ENCODE results near the gene BCL11A.

BCL11A gene

GRCh38 chr2:60512641-60513040, 40.8 kb downstream of the BCL11A start:
- no peaks in the 10 kb centered on the region for H3K36me3 ChIP-seq (replicated peaks in 1 of 2; ENCODE audit: control insufficient read depth in 2 of 2, insufficient read depth in 2 of 2, low read length in 2 of 2)
- no peak overlapping the region for H3K4me3 ChIP-seq (ENCODE audit: low read length in 2 of 2)
- H2BK12ac ChIP-seq (ENCODE audit: low read length) = no peak overlapping the region
- H2BK120ac ChIP-seq (ENCODE audit: low read depth, low read length) = no peak overlapping the region
- H3K9me3 ChIP-seq (replicated peaks in 1 of 2; ENCODE audit: control insufficient read depth in 2 of 2, insufficient read depth in 1 of 2, low read depth in 1 of 2, low read length in 2 of 2) = no peaks in the 10 kb centered on the region
- H2BK15ac ChIP-seq (ENCODE audit: low read length) = no peak overlapping the region
- H3K9ac ChIP-seq (ENCODE audit: low read depth, low read length, poor library complexity) = no peak overlapping the region
- no peak overlapping the region for H2AK5ac ChIP-seq (ENCODE audit: low read depth, low read length)
- WGBS, 2 donors (ENCODE audit: extremely low coverage in 2 of 2, insufficient read length in 2 of 2, insufficient replicate concordance in 1 of 2) = no CpG with 5 or more reads among the region's 6 CpGs
- no peak overlapping the region for H3K23ac ChIP-seq (ENCODE audit: low read depth, low read length, poor library complexity)
- H3K14ac ChIP-seq (ENCODE audit: low read length) = no peak overlapping the region
- H3K18ac ChIP-seq (ENCODE audit: low read length) = no peak overlapping the region
- H4K91ac ChIP-seq (ENCODE audit: low read depth, low read length, poor library complexity) = no peak overlapping the region
- no peak for DNase-seq (ENCODE audit: low spot score)
- H3K79me1 ChIP-seq (ENCODE audit: low read depth, low read length) = no peaks in the 10 kb centered on the region
- H3K27me3 ChIP-seq (ENCODE audit: control insufficient read depth in 3 of 3, insufficient read depth in 3 of 3, low read depth in 1 of 3, low read length in 3 of 3) = no peaks in the 10 kb centered on the region
- H4K8ac ChIP-seq (ENCODE audit: low read depth, low read length) = no peak overlapping the region
- no peak overlapping the region for H3K4me2 ChIP-seq (ENCODE audit: insufficient read depth, low read length, poor library complexity, severe bottlenecking)
- peaks cover 0 to 5% of the 10 kb centered on the region in 2 donors for H3K4me1 ChIP-seq (ENCODE audit: control insufficient read depth in 2 of 2, insufficient read depth in 1 of 2, low read depth in 1 of 2, low read length in 2 of 2)
- no peak overlapping the region for H3K27ac ChIP-seq (replicated peaks; ENCODE audit: low read length)
- H2BK5ac ChIP-seq (ENCODE audit: low read length) = no peak overlapping the region
- H2AFZ ChIP-seq (ENCODE audit: low read length) = no peak overlapping the region
- H3K4ac ChIP-seq (ENCODE audit: low read length) = no peak overlapping the region

GRCh38 chr2:60512062-60512622, 41.3 kb downstream of the BCL11A start:
- H2BK5ac ChIP-seq (ENCODE audit: low read length) = no peak overlapping the region
- H2BK12ac ChIP-seq (ENCODE audit: low read length) = no peak overlapping the region
- H3K27ac ChIP-seq (replicated peaks; ENCODE audit: low read length) = no peak overlapping the region
- no peak overlapping the region for H2BK15ac ChIP-seq (ENCODE audit: low read length)
- H3K23ac ChIP-seq (ENCODE audit: low read depth, low read length, poor library complexity) = no peak overlapping the region
- no peak overlapping the region for H2BK120ac ChIP-seq (ENCODE audit: low read depth, low read length)
- peaks cover 0 to 7% of the 10 kb centered on the region in 2 donors for H3K4me1 ChIP-seq (ENCODE audit: control insufficient read depth in 2 of 2, insufficient read depth in 1 of 2, low read depth in 1 of 2, low read length in 2 of 2)
- H3K4me3 ChIP-seq (ENCODE audit: low read length in 2 of 2) = no peak overlapping the region
- no CpG with 5 or more reads among the region's 4 CpGs for WGBS, 2 donors (ENCODE audit: extremely low coverage in 2 of 2, insufficient read length in 2 of 2, insufficient replicate concordance in 1 of 2)
- no peak overlapping the region for H3K4me2 ChIP-seq (ENCODE audit: insufficient read depth, low read length, poor library complexity, severe bottlenecking)
- no peaks in the 10 kb centered on the region for H3K9me3 ChIP-seq (replicated peaks in 1 of 2; ENCODE audit: control insufficient read depth in 2 of 2, insufficient read depth in 1 of 2, low read depth in 1 of 2, low read length in 2 of 2)
- no peak overlapping the region for H4K91ac ChIP-seq (ENCODE audit: low read depth, low read length, poor library complexity)
- no peaks in the 10 kb centered on the region for H3K79me1 ChIP-seq (ENCODE audit: low read depth, low read length)
- no peak for DNase-seq (ENCODE audit: low spot score)
- H4K8ac ChIP-seq (ENCODE audit: low read depth, low read length) = no peak overlapping the region
- H2AK5ac ChIP-seq (ENCODE audit: low read depth, low read length) = no peak overlapping the region
- no peaks in the 10 kb centered on the region for H3K36me3 ChIP-seq (replicated peaks in 1 of 2; ENCODE audit: control insufficient read depth in 2 of 2, insufficient read depth in 2 of 2, low read length in 2 of 2)
- H3K27me3 ChIP-seq (ENCODE audit: control insufficient read depth in 3 of 3, insufficient read depth in 3 of 3, low read depth in 1 of 3, low read length in 3 of 3) = no peaks in the 10 kb centered on the region
- no peak overlapping the region for H3K4ac ChIP-seq (ENCODE audit: low read length)
- H3K18ac ChIP-seq (ENCODE audit: low read length) = no peak overlapping the region
- H2AFZ ChIP-seq (ENCODE audit: low read length) = no peak overlapping the region
- H3K9ac ChIP-seq (ENCODE audit: low read depth, low read length, poor library complexity) = no peak overlapping the region
- no peak overlapping the region for H3K14ac ChIP-seq (ENCODE audit: low read length)

- no peak overlapping the region for H3K4ac ChIP-seq (ENCODE audit: low read length)
- H4K91ac ChIP-seq (ENCODE audit: low read depth, low read length, poor library complexity) = no peak overlapping the region
- DNase-seq (ENCODE audit: low spot score) = no peak
- no peak overlapping the region for H3K4me2 ChIP-seq (ENCODE audit: insufficient read depth, low read length, poor library complexity, severe bottlenecking)
- H3K36me3 ChIP-seq (replicated peaks in 1 of 2; ENCODE audit: control insufficient read depth in 2 of 2, insufficient read depth in 2 of 2, low read length in 2 of 2) = no peaks in the 10 kb centered on the region
- H3K27ac ChIP-seq (replicated peaks; ENCODE audit: low read length) = no peak overlapping the region
- H3K4me1 ChIP-seq (ENCODE audit: control insufficient read depth in 2 of 2, insufficient read depth in 1 of 2, low read depth in 1 of 2, low read length in 2 of 2) = peaks cover 0 to 7% of the 10 kb centered on the region in 2 donors
- no peak overlapping the region for H3K14ac ChIP-seq (ENCODE audit: low read length)
- H2AK5ac ChIP-seq (ENCODE audit: low read depth, low read length) = no peak overlapping the region
- no peak overlapping the region for H3K18ac ChIP-seq (ENCODE audit: low read length)
- H3K79me1 ChIP-seq (ENCODE audit: low read depth, low read length) = no peaks in the 10 kb centered on the region
- H3K4me3 ChIP-seq (ENCODE audit: low read length in 2 of 2) = no peak overlapping the region
- H2BK15ac ChIP-seq (ENCODE audit: low read length) = no peak overlapping the region
- no peak overlapping the region for H4K8ac ChIP-seq (ENCODE audit: low read depth, low read length)
- H2BK120ac ChIP-seq (ENCODE audit: low read depth, low read length) = no peak overlapping the region
- no peak overlapping the region for H2BK12ac ChIP-seq (ENCODE audit: low read length)
- H2BK5ac ChIP-seq (ENCODE audit: low read length) = no peak overlapping the region
- H3K27me3 ChIP-seq (ENCODE audit: control insufficient read depth in 3 of 3, insufficient read depth in 3 of 3, low read depth in 1 of 3, low read length in 3 of 3) = no peaks in the 10 kb centered on the region
- WGBS, 2 donors (ENCODE audit: extremely low coverage in 2 of 2, insufficient read length in 2 of 2, insufficient replicate concordance in 1 of 2) = no CpG with 5 or more reads among the region's 2 CpGs
- H3K9me3 ChIP-seq (replicated peaks in 1 of 2; ENCODE audit: control insufficient read depth in 2 of 2, insufficient read depth in 1 of 2, low read depth in 1 of 2, low read length in 2 of 2) = no peaks in the 10 kb centered on the region
- no peak overlapping the region for H3K23ac ChIP-seq (ENCODE audit: low read depth, low read length, poor library complexity)
- no peak overlapping the region for H3K9ac ChIP-seq (ENCODE audit: low read depth, low read length, poor library complexity)
- no peak overlapping the region for H2AFZ ChIP-seq (ENCODE audit: low read length)
Observed at GRCh38 chr2:60510713-60511112, 42.7 kb downstream of the BCL11A start.

DNA sequence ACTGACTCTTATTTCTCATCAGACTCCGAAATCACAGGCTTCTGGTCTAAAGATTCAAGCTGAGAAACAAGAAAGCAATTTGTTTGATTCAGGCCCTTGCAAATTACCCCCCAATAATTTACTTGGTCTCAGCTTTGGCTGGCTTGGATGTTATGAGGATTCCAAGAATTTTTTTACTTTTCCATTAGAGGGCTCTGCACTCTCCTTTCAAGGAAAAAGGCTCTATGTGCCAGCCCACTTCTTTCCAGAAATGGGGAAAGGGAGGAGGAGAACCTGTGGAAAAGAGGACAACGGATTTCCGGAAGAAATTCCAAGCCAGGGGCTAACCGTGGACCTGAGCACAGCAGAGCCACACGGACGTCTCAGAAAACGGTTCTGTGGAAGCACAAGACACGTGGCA, 44.4 kb downstream of the BCL11A start:
- Histone ChIP-seq H2BK12ac (ENCODE audit: low read length) (no peak overlapping the region), H3K4ac (ENCODE audit: low read length) (no peak overlapping the region), H4K8ac (ENCODE audit: low read depth, low read length) (no peak overlapping the region), H2BK15ac (ENCODE audit: low read length) (no peak overlapping the region), H3K23ac (ENCODE audit: low read depth, low read length, poor library complexity) (no peak overlapping the region), H2AFZ (ENCODE audit: low read length) (no peak overlapping the region), H2BK5ac (ENCODE audit: low read length) (no peak overlapping the region), H3K4me3 (ENCODE audit: low read length in 2 of 2) (no peak overlapping the region), H3K9ac (ENCODE audit: low read depth, low read length, poor library complexity) (no peak overlapping the region), H3K4me1 (ENCODE audit: control insufficient read depth in 2 of 2, insufficient read depth in 1 of 2, low read depth in 1 of 2, low read length in 2 of 2) (peaks cover 0 to 7% of the 10 kb centered on the region in 2 donors), H3K9me3 (replicated peaks in 1 of 2; ENCODE audit: control insufficient read depth in 2 of 2, insufficient read depth in 1 of 2, low read depth in 1 of 2, low read length in 2 of 2) (no peaks in the 10 kb centered on the region), H3K36me3 (replicated peaks in 1 of 2; ENCODE audit: control insufficient read depth in 2 of 2, insufficient read depth in 2 of 2, low read length in 2 of 2) (no peaks in the 10 kb centered on the region), H3K14ac (ENCODE audit: low read length) (no peak overlapping the region), H4K91ac (ENCODE audit: low read depth, low read length, poor library complexity) (no peak overlapping the region), H3K27me3 (ENCODE audit: control insufficient read depth in 3 of 3, insufficient read depth in 3 of 3, low read depth in 1 of 3, low read length in 3 of 3) (no peaks in the 10 kb centered on the region), H3K27ac (replicated peaks; ENCODE audit: low read length) (no peak overlapping the region), H3K79me1 (ENCODE audit: low read depth, low read length) (no peaks in the 10 kb centered on the region), H3K4me2 (ENCODE audit: insufficient read depth, low read length, poor library complexity, severe bottlenecking) (no peak overlapping the region), H2BK120ac (ENCODE audit: low read depth, low read length) (no peak overlapping the region), H3K18ac (ENCODE audit: low read length) (no peak overlapping the region), H2AK5ac (ENCODE audit: low read depth, low read length) (no peak overlapping the region)
- no peak for DNase-seq (ENCODE audit: low spot score)
- WGBS, 2 donors (ENCODE audit: extremely low coverage in 2 of 2, insufficient read length in 2 of 2, insufficient replicate concordance in 1 of 2) = no CpG with 5 or more reads among the region's 8 CpGs
